ENCODE data around the gene APOBEC3H.
A peak's percentile ranks its signal among the peaks of the same experiment; 100 is the strongest.
"Not testable (repeated sequence)": the region's sequence is repeated elsewhere in the genome, so short reads cannot be mapped to it uniquely, and the experiment has no call there.

APOBEC3H gene

DNA sequence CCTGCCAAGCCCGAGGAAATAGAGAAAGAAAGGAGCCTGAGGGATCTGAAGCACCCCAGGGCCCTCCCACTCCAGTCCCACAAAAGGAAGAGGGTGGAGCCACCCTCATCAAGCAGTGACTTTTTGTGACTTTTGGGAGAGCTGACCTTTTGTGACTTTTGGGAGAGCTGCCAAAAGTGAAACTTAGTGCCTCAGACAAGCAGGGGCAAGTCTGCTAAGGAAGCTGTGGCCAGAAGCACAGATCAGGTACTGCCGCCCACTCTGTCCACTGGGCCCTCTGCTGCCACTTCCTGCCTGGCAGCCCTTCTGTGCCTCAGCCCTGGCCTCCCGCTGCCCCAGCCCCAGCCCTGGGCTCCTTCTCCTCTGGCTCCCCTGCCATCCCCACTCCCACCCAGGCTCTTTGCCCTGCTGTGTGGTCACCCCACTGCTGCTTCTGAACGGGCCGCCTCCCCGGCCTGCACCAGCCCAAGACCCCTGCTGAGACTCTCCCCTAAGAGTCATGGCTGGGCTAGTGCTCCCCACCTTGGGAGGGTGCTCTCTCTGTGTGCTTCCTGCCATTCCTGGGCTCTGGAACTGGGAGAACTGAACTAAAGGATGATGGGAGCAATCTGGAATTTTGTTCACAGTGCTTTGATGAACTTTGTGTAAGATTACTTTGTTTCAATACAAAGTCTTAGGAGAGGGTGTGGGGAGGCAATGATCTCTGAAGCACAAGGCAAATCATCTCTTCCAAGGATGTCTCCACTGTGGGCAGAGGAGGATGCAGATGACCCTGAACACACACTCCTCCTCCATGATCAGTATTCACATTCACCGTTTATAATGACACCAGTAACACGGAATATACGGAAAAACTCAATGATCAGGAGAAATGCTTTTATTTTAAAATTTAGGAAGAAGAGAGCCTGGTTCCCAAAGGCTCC is at the start of gene APOBEC3H:
Gene APOBEC3H (plus strand): TSS at position 147 of the 923 bp plus-strand sequence. CDS start 3,035 bp downstream, outside the sequence.
- DNase-seq (ENCODE audit: low read depth in 2 of 2, low spot score in 1 of 2) = no peak

DNA sequence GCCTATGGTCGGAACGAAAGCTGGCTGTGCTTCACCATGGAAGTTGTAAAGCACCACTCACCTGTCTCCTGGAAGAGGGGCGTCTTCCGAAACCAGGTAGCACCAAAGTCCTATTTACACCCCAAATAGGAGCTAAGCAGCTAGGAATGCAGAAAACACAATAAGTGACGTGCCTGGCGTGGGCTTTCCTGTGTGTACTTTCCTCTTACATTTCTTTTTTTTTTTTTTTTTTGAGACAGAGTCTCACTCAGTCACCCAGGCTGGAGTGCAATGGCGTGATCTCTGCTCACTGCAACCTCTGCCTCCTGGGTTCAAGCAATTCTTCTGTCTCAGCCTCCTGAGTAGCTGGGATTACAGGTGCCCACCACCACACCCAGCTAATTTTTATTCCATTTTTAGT is 47.6 kb upstream of the APOBEC3H start:
- not testable (repeated sequence) for DNase-seq (ENCODE audit: low read depth in 2 of 2, low spot score in 1 of 2)

DNA sequence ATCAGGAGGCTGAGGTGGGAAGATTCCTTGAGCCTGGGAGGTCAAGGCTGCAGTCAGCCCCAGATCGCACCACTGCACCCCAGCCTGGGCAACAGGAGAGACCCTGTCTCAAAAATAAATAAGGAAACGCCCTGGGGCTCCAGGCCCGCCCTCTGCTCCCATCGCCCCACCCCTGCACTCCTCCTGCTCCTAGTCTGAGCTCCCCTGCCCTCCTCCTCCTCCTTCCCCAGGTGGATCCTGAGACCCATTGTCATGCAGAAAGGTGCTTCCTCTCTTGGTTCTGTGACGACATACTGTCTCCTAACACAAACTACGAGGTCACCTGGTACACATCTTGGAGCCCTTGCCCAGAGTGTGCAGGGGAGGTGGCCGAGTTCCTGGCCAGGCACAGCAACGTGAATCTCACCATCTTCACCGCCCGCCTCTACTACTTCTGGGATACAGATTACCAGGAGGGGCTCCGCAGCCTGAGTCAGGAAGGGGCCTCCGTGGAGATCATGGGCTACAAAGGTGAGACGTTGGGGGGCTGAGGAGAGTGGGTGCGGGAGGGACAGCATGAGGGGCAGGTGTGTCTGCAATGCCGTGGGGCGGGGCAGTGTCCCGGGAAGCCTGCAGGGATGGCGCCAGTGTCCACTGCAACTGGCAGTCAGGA is 45.1 kb upstream of the APOBEC3H start:
- DNase-seq (ENCODE audit: low read depth in 2 of 2, low spot score in 1 of 2) = not testable (repeated sequence)

DNA sequence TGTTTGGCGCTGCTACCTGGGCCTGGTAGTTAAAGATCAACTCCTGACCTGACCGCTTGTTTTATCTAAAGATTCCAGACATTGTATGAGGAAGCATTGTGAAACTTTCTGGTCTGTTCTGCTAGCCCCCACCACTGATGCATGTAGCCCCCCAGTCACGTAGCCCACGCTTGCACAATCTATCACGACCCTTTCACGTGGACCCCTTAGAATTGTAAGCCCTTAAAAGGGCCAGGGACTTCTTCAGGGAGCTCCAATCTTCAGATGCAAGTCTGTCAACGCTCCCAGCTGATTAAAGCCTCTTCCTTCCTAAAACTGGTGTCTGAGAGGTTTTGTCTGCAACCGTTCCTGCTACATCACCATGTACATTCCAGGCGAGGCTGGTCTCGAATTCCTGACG is 41.4 kb upstream of the APOBEC3H start:
- DNase-seq (ENCODE audit: low read depth in 2 of 2, low spot score in 1 of 2) = no peak

DNA sequence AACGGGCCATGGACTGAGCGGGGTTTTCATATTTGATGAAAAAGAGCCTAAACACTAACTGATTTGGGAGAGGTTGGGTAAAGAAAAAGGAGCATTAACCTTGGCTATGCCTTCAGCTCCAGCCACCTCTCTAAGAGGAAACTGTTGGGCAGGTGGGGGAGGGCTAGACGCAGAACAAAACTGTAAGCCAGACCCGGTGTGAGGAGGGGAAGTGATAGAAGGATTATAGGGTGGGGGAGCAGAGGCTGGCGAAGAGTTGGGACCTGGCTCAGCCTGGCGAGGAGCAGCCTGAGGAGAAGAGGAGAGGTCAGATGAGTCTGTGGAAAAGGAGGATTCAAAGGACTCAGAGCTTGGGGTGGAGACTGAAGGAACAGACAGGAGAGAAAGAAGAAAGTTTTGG is 35.8 kb upstream of the APOBEC3H start:
- not testable (repeated sequence) for DNase-seq (ENCODE audit: low read depth in 2 of 2, low spot score in 1 of 2)

DNA sequence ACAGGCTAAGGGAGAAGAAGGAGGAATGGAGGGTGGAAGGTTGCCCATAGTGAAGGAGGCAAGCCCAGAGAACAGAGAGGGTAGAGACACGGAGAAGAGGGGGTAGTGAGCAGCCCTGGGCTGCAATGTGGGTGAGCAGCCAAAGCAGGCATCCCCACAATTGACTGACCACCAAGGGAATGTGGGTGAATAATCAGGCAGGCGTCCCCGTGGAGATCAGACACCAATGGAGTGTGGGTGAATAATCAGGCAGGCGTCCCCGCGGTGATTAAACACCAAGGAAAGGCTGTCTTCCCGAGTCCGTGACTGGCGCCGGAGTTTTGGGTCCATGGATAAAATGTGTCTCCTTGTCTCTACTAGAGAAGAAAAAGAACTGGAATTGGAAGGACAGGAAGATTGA is 35.1 kb upstream of the APOBEC3H start:
- not testable (repeated sequence) for DNase-seq (ENCODE audit: low read depth in 2 of 2, low spot score in 1 of 2)

DNA sequence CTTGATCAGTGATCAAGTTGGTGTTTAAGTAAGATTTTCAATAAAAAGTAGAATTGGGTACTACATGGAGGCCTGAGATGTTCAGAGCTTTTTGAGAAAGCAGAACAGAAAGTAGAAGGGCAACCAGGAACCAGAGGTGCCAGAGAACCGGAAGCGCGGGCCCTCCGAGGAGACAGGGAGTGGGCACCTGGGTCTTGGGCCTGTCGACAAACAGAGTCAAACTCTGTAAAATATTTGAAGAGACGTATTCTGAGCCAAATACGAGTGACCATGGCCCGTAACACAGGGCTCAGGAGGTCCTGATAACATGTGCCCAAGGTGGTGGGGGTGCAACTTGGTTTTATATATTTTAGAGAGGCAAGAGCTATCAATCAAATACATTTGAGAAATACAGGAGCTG is 33.1 kb upstream of the APOBEC3H start:
- not testable (repeated sequence) for DNase-seq (ENCODE audit: low read depth in 2 of 2, low spot score in 1 of 2)

DNA sequence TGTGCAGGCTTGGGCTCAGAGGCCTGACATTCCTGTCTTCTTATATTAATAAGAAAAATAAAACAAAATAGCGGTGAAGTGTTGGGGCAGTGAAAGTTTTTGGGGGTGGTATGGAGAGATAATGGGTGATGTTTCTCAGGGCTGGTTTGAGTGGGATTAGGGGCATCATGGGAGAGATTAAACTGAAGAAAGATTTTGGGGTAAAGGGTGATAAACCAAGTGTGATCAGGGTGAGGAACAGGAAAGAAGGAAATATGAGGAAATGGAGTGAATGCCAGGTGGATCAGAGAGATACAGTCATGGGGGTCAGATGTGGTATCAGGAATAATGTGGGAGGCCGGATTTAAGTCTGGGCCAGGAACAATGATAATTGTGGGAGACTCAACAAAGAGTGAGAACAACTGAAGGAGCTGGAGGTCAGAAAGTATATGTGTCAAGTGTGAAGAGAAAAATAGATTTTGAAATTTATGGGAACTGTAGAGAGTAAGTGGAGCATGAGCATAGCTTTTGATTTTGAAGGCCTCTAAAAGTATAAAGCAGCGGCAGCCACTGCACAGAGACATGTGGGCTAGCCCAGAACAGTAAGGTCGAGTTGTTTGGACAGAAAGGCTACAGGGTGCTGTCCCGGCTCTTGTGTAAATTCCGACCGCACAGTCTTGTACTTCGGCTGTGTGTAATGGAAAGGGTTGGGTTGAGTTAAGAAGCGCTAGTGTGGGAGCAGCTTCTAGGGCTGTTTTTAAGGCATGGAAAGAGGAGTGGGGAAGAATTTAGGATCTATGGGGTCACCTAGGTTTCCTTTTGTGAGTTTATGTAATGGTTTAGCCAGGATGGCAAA is 30.4 kb upstream of the APOBEC3H start:
- DNase-seq (ENCODE audit: low read depth in 2 of 2, low spot score in 1 of 2) = not testable (repeated sequence)

DNA sequence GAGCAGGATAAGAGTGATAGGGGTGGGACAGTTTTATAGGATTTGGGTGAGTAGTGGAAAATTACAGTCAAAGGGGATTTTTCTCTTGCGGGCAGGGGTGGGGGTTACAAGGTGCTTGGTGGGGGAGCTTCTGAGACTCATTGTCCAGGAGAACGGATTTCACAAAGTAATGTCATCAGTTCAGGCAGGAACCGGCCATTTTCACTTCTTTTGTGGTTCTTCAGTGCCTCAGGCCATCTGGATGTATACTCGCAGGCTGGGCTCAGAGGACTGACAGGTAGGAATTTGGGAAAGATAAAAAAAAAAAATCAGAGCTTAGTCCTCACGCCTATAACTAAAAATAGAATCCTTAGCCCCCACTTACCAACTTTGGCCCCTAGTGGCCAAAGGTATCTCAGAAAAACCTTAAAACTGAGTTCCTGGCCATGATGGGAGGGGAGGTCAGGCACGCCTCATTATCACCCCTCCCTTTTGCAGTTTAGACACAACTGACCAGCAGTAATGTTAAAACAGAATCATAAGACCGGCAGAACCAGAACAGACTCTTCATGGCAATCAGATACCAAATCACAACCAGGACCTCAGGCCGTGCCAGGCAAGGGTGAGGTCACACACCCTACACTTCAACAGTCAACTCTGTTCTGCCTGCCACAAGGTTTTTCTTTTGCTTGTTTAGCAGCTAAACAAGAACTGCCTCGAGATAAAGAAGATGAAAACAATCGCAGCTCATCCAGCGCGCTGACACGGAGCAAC is 28.8 kb upstream of the APOBEC3H start:
- DNase-seq (ENCODE audit: low read depth in 2 of 2, low spot score in 1 of 2) = no peak

DNA sequence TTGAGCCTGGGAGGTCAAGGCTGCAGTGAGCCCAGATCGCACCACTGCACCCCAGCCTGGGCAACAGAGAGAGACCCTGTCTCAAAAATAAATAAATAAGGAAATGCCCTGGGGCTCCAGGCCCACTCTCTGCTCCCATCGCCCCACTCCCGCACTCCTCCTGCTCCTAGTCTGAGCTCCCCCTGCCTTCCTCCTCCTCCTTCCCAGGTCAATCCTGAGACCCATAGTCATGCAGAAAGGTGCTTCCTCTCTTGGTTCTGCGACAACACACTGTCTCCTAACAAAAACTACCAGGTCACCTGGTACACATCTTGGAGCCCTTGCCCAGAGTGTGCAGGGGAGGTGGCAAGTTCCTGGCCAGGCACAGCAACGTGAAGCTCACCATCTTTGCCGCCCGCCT is 26.9 kb upstream of the APOBEC3H start:
- DNase-seq (ENCODE audit: low read depth in 2 of 2, low spot score in 1 of 2) = no peak

DNA sequence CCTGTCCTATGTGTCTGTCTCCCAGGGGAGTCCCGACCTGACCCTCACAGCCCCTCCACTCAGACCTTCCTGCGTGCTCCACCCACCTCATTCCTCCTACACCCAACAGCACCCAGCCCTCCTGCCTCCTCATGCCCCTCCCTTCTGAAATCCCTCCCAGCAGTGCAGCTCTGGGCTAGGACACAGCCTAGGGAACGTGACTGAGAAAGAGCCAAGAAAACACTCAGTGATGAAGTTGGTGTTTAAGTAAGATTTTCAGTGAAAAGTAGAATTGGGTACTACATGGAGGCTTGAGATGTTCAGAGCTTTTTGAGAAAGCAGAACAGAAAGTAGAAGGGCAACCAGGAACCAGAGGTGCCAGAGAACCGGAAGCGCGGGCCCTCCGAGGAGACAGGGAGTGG is 24.5 kb upstream of the APOBEC3H start:
- not testable (repeated sequence) for DNase-seq (ENCODE audit: low read depth in 2 of 2, low spot score in 1 of 2)

DNA sequence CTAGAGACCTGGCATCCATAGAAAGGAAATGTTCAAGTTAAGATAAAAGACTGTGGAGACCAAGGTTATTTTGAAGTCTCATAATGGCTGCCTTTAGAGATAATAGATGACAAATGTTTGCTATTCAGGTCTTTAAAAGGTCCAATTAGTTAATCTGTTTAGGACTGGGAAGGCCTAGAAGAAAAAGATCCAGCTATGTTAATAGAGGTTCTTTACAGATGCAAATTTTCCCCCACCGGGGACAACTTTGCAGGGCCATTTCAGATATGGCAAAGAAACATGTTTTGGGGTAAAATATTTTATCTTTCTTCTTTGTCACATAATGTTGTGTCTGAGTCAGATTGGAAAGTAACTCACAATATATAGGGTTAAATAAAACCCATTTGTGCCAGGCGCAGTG is 23.1 kb upstream of the APOBEC3H start:
- DNase-seq (ENCODE audit: low read depth in 2 of 2, low spot score in 1 of 2) = no peak

DNA sequence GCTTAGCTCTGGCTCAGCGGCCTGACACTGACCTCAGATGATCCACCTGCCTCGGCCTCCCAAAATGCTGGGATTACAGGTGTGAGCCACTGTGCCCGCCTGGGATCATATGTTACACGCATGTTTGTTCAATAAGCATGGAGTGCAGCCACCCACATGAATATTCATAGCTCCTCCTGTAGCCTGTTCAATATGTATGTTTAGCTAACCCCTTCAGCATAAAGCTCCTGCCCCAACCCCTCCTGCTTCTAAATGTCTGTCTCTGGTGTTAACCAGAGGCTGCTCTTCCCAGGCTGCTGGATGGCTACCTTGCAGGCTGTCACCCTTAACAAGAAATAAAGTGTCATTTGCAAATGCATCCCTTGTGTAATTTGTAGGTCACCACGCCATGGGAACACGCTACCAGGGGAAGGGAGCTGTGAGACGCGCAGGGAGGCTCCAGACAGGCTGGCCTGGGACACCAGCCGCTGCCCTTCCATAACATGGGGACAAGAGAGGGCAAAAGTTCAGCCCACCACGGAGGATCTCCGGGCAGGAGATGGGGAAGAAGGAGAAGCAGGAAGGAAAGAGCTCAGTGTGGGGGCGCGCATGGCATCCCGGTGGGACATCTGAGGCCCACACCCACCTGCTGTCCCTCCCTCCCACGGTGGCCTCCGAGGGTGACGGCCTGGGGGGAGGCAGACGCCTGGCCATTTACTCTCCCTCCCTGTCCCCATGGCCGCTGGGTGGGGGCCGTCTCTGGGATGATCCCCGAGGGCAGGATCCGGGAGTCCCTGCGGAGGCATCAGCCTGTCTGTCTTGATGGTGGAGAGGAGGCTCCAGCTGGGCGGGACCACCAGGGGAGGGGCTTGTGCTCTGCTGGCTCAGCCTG is 20.7 kb upstream of the APOBEC3H start:
- DNase-seq (ENCODE audit: low read depth in 2 of 2, low spot score in 1 of 2) = not testable (repeated sequence)

DNA sequence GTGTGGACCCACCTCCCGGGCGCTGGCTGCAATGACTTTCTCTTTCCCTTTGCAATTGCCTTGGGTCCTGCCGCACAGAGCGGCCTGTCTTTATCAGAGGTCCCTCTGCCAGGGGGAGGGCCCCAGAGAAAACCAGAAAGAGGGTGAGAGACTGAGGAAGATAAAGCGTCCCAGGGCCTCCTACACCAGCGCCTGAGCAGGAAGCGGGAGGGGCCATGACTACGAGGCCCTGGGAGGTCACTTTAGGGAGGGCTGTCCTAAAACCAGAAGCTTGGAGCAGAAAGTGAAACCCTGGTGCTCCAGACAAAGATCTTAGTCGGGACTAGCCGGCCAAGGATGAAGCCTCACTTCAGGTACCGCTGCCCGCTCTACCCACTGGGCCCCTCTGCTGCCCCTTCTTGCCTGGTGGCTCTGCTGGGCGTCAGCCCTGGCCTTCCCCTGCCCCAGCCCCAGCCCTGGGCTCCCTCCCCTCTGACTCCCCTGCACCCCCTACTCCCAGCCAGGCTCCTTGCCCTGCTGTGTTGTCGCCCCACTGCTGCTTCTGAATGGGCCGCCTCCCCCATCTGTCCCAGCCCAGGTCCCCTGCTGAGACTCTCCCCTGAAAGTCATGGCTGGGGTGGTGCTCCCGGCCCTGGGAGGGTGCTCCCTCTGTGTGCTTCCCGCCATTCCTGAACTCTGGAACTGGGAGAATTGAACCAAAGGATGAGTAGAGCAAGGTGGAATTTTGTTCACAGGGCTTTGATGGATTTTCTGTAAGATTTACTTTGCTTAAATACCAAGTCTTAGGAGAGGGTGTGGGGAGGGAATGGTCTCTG is 19.8 kb upstream of the APOBEC3H start, which contains the start of gene APOBEC3G:
Gene APOBEC3G (plus strand): TSS at position 250 of the 815 bp plus-strand sequence. CDS start 87 bp downstream, at position 337.
- peak in 1 of 2 donors; percentile 54 for DNase-seq (ENCODE audit: low read depth in 2 of 2, low spot score in 1 of 2)

DNA sequence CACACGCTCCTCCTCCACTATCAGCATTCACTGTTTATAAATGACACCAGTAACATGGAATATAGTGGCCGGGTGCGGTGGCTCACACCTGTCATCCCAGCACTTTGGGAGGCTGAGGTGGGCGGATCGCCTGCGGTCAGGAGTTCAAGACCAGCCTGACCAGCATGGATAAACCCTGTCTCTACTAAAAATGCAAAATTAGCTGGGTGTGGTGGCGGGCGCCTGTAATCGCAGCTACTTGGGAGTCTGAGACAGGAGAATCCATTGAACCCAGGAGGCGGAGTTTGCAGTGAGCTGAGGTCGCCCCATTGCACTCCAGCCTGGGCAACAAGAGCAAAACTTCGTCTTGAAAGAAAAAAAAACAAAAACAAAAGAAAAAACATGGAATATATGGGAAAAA is 19.1 kb upstream of the APOBEC3H start:
- DNase-seq (ENCODE audit: low read depth in 2 of 2, low spot score in 1 of 2) = not testable (repeated sequence)

DNA sequence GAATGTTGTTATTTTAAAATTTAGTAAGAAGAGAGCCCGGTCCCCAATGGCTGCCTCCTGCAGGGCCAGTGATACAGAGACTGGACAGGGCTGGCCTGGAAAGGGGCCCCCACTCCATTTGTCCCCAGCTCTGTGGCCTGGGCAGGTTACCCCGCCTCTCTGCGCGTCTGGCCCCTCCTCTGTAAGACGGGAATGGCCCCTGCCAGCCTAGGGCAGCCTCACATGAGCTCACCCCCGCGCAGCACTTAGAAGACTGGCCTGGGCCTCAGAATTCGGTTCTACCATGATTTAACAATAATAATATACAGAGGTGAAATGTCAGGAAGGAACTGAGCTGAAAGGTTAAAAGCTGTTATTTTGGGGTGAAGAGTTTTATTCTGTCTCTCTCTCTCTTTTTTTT is 18.7 kb upstream of the APOBEC3H start:
- no peak for DNase-seq (ENCODE audit: low read depth in 2 of 2, low spot score in 1 of 2)

DNA sequence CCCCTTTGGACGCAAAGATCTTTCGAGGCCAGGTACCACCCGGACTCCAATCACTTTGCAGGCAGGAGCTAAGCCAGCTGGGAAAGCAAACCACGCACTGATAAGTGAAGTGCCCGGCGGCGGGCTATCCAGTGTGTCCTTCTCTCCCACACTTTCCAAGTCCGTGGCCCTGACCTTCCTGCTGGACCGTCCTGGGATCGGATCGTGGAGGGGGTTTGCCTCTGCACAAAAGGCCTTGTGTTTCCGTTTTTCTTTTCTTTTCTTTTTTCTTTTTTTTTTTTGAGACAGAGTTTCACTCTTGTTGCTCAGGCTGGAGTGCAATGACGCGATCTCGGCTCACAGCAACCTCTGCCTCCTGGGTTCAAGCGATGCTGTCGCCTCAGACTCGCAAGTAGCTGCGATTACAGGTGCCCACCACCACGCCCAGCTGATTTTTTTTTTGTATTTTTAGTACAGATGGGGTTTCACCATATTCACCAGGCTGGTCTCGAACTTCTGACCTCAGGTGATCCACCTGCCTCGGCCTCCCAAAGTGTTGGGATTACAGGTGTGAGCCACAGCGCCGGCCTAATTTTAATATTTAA is 17.9 kb upstream of the APOBEC3H start:
- DNase-seq (ENCODE audit: low read depth in 2 of 2, low spot score in 1 of 2) = not testable (repeated sequence)

DNA sequence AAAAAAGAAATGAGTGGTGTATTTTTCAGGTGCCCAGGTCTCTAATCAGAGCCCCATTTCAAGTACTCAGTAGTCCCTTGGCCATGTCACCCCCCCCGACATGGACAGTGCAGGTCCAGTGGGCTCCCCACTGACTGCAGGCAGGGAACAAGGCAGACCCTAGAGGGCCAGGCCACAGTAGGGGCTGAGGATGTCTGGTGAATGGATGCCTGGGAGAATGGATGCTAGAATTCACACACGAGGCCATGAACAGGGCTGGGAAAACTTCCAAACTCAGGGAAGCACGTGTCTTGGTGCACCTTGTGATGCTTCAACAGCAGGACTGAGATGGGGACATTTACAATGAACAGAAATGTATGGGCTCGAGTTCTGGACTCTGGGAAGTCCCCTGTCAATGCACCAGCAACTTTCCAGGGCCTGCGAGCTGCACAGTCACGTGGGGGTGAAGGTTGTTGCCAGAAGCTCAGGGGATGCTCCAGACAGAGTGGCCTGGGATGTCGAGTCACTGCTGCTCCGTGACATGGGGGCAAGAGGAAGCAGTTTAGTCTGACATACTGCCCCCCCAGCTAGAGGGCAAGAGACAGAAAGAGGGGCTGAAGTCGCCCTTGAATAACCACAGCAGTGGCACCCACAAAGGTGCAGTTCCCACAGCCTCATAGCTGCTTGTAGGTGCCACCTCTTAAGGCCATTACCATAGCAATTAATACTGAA is 16.8 kb upstream of the APOBEC3H start:
- no peak for DNase-seq (ENCODE audit: low read depth in 2 of 2, low spot score in 1 of 2)
